GM19463 (cell line): ENCODE data around the gene SMIM14.
"Not testable (repeated sequence)": the region's sequence is repeated elsewhere in the genome, so short reads cannot be mapped to it uniquely, and the experiment has no call there.

Source experiments
- ATAC-seq: cut with Tn5 transposase; IDR thresholded peaks from one replicate; pipeline ENCODE4 v1.9.1; 2021; ENCODE audit warnings: mild to moderate bottlenecking, moderate library complexity; ENCODE audit not compliant: unreplicated experiment

Gene SMIM14

GRCh38 chr4:39648213-39648612, 9.5 kb upstream of the SMIM14 start:
- no peak for ATAC-seq

DNA sequence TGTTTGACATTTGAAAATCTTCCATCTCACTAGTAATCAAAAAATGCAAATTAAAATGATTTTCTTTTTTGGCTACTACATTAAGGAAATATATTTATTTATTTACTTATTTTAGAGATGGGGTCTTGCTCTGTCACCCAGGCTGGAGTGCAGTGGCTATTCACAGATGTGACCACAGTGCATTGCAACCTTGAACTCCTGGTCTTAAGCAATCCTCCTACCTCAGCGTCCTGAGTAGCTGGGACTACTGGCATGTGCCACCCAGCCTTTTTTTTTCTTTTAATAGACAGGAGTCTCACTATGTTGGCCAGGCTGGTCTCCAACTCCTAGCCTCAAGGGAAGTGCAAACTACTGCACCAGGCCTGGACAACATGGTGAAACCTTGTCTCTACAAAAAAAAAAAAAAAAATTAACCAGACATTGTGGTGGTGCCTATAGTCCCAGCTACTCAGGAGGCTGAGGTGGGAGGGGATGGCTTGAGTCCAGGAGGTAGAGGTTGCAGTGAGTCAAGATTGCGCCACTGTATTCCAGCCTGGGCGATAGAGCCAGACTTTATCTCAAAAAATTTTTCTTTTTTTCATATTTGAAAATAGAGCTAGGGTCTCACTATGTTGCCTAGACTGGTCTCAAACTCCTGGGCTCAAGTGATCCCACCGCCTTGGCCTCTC, 4.4 kb upstream of the SMIM14 start:
- no peak for ATAC-seq

DNA sequence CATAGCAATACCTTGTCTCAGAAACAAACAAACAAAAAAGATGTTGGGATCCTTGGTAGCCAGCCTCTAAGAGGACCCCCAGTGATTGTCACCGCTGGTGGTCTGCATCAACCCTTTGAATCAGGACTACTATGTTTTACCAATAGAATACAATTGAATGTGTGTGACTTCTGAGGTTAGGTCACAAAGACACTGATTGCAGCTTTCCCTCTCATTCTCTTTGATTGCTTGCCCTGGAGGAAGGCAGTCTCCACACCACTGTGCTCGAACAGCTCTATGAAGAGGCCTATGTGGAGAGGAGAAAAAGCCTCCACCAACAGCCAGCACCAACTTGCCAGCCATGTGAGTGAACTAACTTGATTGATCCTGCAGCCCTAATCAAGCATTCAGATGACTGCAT, 2.8 kb upstream of the SMIM14 start:
- no peak for ATAC-seq

DNA sequence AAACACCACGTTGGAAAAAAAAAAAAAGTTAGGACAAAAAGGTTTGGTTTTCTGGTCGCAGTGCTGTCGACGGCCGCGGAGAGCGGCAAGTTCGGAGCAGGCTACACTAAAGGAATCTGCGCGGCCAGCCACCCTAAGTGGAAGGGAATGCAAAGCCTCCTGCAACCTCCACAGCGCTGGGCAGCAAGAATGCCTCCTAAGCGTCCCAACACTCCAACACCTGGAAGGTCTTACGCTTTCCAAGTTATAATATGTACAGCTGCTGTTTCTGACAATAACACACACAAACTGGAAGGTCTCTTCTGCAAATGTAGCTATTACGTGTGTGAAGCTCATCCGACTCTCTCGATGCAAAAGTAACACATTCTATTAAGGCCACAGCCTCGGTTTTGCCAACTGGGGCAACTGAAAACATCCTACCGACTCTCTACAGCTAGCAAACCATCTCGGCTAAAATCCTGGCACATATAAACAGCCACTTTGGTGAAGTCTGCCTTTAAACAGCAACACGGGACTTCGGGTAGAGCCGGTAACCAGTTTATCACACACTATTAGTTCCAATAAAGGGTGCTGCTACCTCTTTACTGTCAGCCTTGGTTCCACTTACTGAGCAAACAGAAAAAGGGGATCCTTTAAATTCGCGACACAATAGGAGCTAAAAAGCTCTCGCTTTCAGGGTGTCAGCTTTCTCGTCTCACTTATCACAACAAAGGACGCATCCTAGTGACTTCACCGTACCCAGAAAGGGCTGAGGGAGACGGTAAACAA, 895 bp downstream of the SMIM14 start:
- no peak for ATAC-seq

- ATAC-seq = no peak
Measured at GRCh38 chr4:39637221-39637585, 1.5 kb downstream of the SMIM14 start.

- no peak for ATAC-seq
Measured at GRCh38 chr4:39636531-39637184, 2.0 kb downstream of the SMIM14 start.

- no peak for ATAC-seq
Measured at GRCh38 chr4:39635023-39635422, 3.6 kb downstream of the SMIM14 start.

- peak; percentile 35 for ATAC-seq
Measured at GRCh38 chr4:39631700-39632079, 7.0 kb downstream of the SMIM14 start.

DNA sequence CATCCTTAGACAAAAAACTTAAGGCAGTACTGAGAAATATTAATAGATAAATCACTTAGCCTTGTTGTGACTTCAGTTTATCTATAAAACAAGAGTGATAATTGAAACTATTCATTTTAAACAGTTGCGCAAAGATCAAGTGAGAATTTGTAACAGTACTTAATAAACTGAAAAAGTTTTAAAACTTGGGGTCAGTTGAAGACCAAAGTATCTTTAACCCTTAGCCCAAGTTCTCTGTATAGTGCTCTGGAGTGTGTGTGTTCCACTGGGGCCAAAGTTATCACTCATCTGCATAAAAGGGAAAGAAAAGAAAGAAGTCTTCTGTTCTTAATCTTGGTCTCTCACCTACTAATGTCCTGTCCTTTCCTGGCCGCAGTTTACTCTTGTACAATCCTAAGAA, 11.3 kb downstream of the SMIM14 start:
- ATAC-seq = no peak

- ATAC-seq = no peak
Measured at GRCh38 chr4:39626913-39627312, 11.8 kb downstream of the SMIM14 start.

DNA sequence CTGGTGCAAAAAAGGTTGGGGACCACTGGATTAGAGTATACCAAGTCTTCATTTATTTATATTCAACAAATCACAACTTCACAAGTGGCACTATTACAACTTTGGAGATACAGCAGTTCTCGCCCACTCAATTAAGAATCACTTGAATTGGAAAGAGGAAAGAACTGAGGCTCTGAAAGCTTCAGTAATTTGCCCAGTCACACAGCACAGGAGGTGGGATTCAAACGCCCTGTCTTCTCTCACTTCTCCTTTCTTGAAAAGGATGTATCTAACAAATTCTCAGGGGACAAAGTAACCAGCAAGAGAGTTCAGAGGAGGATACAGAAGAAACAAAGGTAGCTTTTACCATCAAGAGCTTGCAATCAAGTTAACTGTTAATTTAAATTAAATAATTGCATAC, 12.4 kb downstream of the SMIM14 start:
- peak; percentile 44 for ATAC-seq

GRCh38 chr4:39621582-39621981, 17.1 kb downstream of the SMIM14 start:
- no peak for ATAC-seq

- ATAC-seq = no peak
Measured at GRCh38 chr4:39620551-39621313, 17.9 kb downstream of the SMIM14 start.

- ATAC-seq = no peak
Measured at GRCh38 chr4:39617534-39617933, 21.1 kb downstream of the SMIM14 start.

GRCh38 chr4:39616651-39617050, 22.0 kb downstream of the SMIM14 start:
- no peak for ATAC-seq

GRCh38 chr4:39616112-39616511, 22.6 kb downstream of the SMIM14 start:
- not testable (repeated sequence) for ATAC-seq

DNA sequence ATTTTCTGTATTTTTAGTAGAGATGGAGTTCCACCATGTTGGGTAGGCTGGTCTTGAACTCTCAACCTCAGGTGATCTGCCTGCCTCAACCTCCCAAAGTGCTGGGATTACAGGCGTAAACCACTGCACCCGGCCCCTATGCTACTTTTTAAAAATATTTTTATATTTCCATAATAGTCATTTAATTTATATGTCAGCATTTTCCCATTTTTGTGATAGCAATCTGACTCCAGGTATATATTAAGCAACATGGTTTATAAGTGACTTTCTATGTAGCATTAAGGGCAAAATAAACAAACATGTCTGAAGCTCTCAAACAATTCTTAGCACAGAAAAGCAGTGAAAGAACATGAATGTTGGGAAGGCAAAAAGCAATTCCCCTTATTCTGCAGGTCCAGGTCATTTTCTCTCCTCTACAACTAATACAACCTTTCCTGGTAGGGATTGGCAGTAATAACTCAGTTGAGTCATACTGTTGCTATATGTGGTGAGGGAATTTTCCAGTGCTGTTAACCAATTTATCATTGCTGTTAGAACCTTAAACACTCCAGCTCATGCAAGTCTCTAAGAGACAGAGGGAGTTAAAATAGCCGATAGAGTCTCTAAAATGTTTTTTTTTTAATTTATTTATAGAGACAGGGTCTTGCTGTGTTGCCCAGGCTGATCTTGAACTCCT, 24.0 kb downstream of the SMIM14 start:
- peak; percentile 30 for ATAC-seq

DNA sequence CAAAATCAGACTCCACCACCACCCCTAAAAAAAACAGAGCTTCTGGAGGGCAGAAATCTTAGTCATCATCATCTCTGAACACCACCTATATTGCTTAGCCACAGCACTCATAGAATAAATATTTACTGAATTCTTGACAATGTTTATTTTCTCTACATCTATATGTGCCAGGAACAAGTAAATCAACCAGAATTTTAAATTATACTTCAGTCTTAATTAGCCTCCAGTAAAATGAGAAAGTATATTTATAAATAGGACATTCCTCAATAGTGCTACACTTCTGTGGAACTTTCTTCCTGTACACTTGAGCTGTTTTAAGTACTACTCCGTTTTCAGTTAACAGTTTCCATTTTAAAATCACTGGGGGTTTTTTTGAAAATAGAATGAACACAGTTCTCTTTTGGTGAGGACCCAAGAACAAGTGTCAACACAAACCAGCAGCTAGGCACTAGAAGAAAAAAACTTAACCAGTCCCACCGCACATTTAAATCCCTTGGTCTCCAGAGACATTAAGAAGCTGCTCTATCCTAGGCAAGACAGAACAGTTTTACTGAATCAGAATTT, 25.5 kb downstream of the SMIM14 start:
- ATAC-seq = no peak

DNA sequence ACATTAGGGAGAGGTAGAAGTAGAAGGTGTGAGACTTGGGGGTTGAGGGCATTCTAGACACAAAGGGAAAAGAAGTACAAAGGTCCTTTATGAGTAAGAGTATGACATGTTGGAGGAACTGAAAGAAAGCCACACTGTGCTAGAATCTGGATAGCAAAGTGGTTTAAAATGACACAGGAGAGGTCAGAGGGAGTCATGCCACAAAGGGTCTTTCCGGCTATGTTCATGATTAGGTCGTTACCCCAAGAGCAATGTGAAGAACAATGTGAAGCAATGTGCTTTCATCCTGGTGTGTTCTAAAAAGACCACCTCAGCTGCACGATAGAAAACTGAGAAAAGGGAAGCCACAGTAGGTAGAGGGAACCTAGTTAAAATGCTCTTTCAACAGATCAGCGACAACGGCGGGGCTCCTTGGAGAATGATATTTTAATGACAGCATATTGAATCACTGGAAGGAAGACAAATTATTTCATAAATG, 29.2 kb downstream of the SMIM14 start:
- ATAC-seq = peak; percentile 89

GRCh38 chr4:39608451-39608850, 30.2 kb downstream of the SMIM14 start:
- ATAC-seq = no peak
